ENCODE data around the gene MDC1. TPM values are rescaled to one million over a fixed set of nuclear protein-coding genes. Genes with fewer than 3 reads are reported as not detected.

The MDC1 gene
- total and polyA plus RNA-seq, 2 donors (not counting 3 experiments of a cell fraction or from before 2014, with no cell fraction given): 16.8 to 42.3 TPM

- Histone ChIP-seq H3K4me1 (ENCODE audit: control insufficient read depth, extremely low read depth, insufficient read depth, low read length) (peaks cover 31% of the 10 kb centered on the region), H2AFZ (ENCODE audit: low read depth, low read length) (no peak overlapping the region), H3K79me2 (ENCODE audit: control insufficient read depth, insufficient read depth, low read length) (peaks cover 46% of the 10 kb centered on the region), H4K20me1 (replicated peaks; ENCODE audit: control insufficient read depth, extremely low read depth, insufficient read depth, low read length) (no peaks in the 10 kb centered on the region), H3K9me1 (replicated peaks; ENCODE audit: control insufficient read depth, extremely low read depth, insufficient read depth, low read length) (no peaks in the 10 kb centered on the region), H3K4me3 (replicated peaks in 1 of 3; ENCODE audit: insufficient read depth in 1 of 3, low read depth in 1 of 3, low read length in 3 of 3) (no peak overlapping the region), H3K27me3 (ENCODE audit: control insufficient read depth in 2 of 2, insufficient read depth in 2 of 2, low read length in 2 of 2) (no peaks in the 10 kb centered on the region), H3K9ac (replicated peaks; ENCODE audit: extremely low read depth, insufficient read depth, low read length) (no peak overlapping the region), H3K4me2 (ENCODE audit: insufficient read depth, low read length) (no peak overlapping the region), H3K27ac (ENCODE audit: insufficient read depth, low read depth, low read length) (no peak overlapping the region), H3K36me3 (ENCODE audit: control insufficient read depth in 2 of 2, extremely low read depth in 1 of 2, insufficient read depth in 2 of 2, low read length in 2 of 2) (peaks cover 13 to 19% of the 10 kb centered on the region in 2 experiments), H3K9me3 (replicated peaks; ENCODE audit: control insufficient read depth, insufficient read depth, low read length) (no peaks in the 10 kb centered on the region)
- CTCF ChIA-PET: interaction anchor here (1.0 to 6.6 kb wide), 4 partner anchors 40 to 54 kb away, joined by 3 to 184 read pairs (median 29); partner anchors contain the start of gene MDC1
- FAIRE-seq (no peak), DNase-seq (ENCODE audit: low read depth, low spot score) (no peak)
- dilution Hi-C loops (cut with MboI; ENCODE audit: extremely low pct_ligation_motif_present, low sequenced_read_pairs): no loop called here
- intact Hi-C loops (cut with micrococcal nuclease): no loop called here
- TF ChIP-seq FOS (IDR thresholded peaks at IDR 0.05; ENCODE audit: borderline replicate concordance, insufficient read depth, low read length) (no peak), JUN (IDR thresholded peaks at IDR 0.05; ENCODE audit: borderline replicate concordance, insufficient read depth, insufficient read length, low read depth) (no peak), POLR2AphosphoS5 (IDR thresholded peaks at IDR 0.05; ENCODE audit: insufficient read depth, low read depth, low read length) (no peak), CTCF (IDR thresholded peaks at IDR 0.05; ENCODE audit: extremely low read depth in 1 of 2, insufficient read depth in 1 of 2, low read depth in 1 of 2, low read length in 2 of 2) (no peak), MAX (IDR thresholded peaks at IDR 0.05; ENCODE audit: insufficient read depth, insufficient read length) (no peak), EZH2 (IDR thresholded peaks at IDR 0.05; ENCODE audit: borderline replicate concordance, low read depth, low read length, severe bottlenecking) (no peak), MYC (IDR thresholded peaks at IDR 0.05; ENCODE audit: low read depth, low read length) (no peak), GATA2 (IDR thresholded peaks at IDR 0.05; ENCODE audit: insufficient read depth, insufficient read length, low read depth, low read length) (no peak), POLR2A (IDR thresholded peaks at IDR 0.05; ENCODE audit: low read depth, low read length) (no peak)
- POLR2A ChIA-PET: no interaction called here
- BruUV-seq (replicated peaks): TSS peak; percentile 43
These were observed 40.3 kb downstream of the MDC1 start for GRCh38 chr6:30676660-30677285.

Measured in endothelial cell of umbilical vein (primary cell).